Bronchial epithelial cell (primary cell): Measurements from ENCODE around the gene RBM38. TPM values are rescaled to one million over a fixed set of nuclear protein-coding genes. Genes with fewer than 3 reads are reported as not detected.
"Not testable (repeated sequence)": the region's sequence is repeated elsewhere in the genome, so short reads cannot be mapped to it uniquely, and the experiment has no call there.

Source experiments
- DNase-seq: peaks from one replicate; pipeline ENCODE4 v3.0.0-alpha.2; 2010; ENCODE audit warnings: low read depth
- FAIRE-seq: peaks from 2 replicates; lab custom pipeline; 2011; peaks lifted over from hg19 to GRCh38; lab: Jason Lieb, UNC
- H3K27me3 ChIP-seq: 2 replicates; pipeline ENCODE4 v1.5.1; 2011; ENCODE audit warnings: low read length; ENCODE audit not compliant: control insufficient read depth, insufficient read depth
- H3K36me3 ChIP-seq: 2 replicates; pipeline ENCODE4 v1.5.1; 2011; ENCODE audit warnings: low read length; ENCODE audit not compliant: control insufficient read depth, insufficient read depth
- H3K4me3 ChIP-seq: 2 replicates; pipeline ENCODE4 v1.5.1; 2011; ENCODE audit warnings: mild to moderate bottlenecking, low read depth, low read length, control low read depth
- CTCF ChIP-seq: IDR thresholded peaks from 2 replicates; pipeline ENCODE4 v1.5.1; 2011; ENCODE audit warnings: mild to moderate bottlenecking, moderate library complexity, low read length, control low read depth, inconsistent platforms; ENCODE audit not compliant: insufficient read depth, severe bottlenecking
- total RNA-seq: library from RNA; depleted of rRNA; stranded (reverse); fragments of >200 nt; gene quantifications from 2 replicates; pipeline ENCODE4 v1.2.1, GENCODE V29; 2014

RBM38 gene
- total RNA-seq, 1 donor from 2014 or later = 6.8 TPM

- DNase-seq = peak; percentile 18
- no peak for FAIRE-seq
Observed at GRCh38 chr20:57350081-57350710, 41.0 kb upstream of the RBM38 start.

GRCh38 chr20:57350726-57351041, 40.5 kb upstream of the RBM38 start:
- H3K36me3 ChIP-seq, H3K27me3 ChIP-seq, FAIRE-seq, DNase-seq: not testable (repeated sequence)
- peak overlapping the region; percentile 99 for H3K4me3 ChIP-seq

More at GRCh38 chr20:57350081-57350710, 41.0 kb upstream of the RBM38 start:
- no peak for TF ChIP-seq CTCF
- no peak overlapping the region for H3K4me3 ChIP-seq
- H3K27me3 ChIP-seq = no peaks in the 10 kb centered on the region
- peaks cover 8% of the 10 kb centered on the region for H3K36me3 ChIP-seq

- FAIRE-seq (no peak), DNase-seq (peak; percentile 90)
- no peak for TF ChIP-seq CTCF
- H3K36me3 ChIP-seq = peaks cover 11% of the 10 kb centered on the region
- H3K27me3 ChIP-seq = no peaks in the 10 kb centered on the region
- peak within 1 kb of the TSS; percentile 99 for H3K4me3 ChIP-seq
Observed at GRCh38 chr20:57351042-57351783, 40.0 kb upstream of the RBM38 start, which contains the start of gene RAE1. RAE1 (plus strand) TSS chr20:57351255; CDS start chr20:57354039, 2,784 bp downstream.

GRCh38 chr20:57352305-57352704, 38.9 kb upstream of the RBM38 start:
- TF ChIP-seq CTCF = no peak
- Histone ChIP-seq H3K27me3 (no peaks in the 10 kb centered on the region), H3K4me3 (no peak overlapping the region), H3K36me3 (peaks cover 16% of the 10 kb centered on the region)
- FAIRE-seq = no peak
- no peak for DNase-seq

GRCh38 chr20:57353351-57353750, 37.8 kb upstream of the RBM38 start:
- Histone ChIP-seq H3K27me3 (no peaks in the 10 kb centered on the region), H3K36me3 (peaks cover 16% of the 10 kb centered on the region), H3K4me3 (no peak overlapping the region)
- DNase-seq (no peak), FAIRE-seq (no peak)
- TF ChIP-seq CTCF = no peak

GRCh38 chr20:57361517-57361916, 29.7 kb upstream of the RBM38 start:
- Histone ChIP-seq H3K27me3 (no peaks in the 10 kb centered on the region), H3K36me3 (peaks cover 18% of the 10 kb centered on the region), H3K4me3 (no peak overlapping the region)
- DNase-seq (peak; percentile 89), FAIRE-seq (peak; percentile 23)
- no peak for TF ChIP-seq CTCF
